Islet precursor cell (in vitro differentiated cells): ENCODE data around the gene POLD1.
"Not testable (repeated sequence)": the region's sequence is repeated elsewhere in the genome, so short reads cannot be mapped to it uniquely, and the experiment has no call there.

Source experiments
- DNase-seq: peaks from one replicate; pipeline ENCODE4 v3.0.0-alpha.2; 2018

Gene POLD1

GRCh38 chr19:50368649-50369570 lies 15.2 kb upstream of the POLD1 start:
- peak; percentile 89 for DNase-seq

DNA sequence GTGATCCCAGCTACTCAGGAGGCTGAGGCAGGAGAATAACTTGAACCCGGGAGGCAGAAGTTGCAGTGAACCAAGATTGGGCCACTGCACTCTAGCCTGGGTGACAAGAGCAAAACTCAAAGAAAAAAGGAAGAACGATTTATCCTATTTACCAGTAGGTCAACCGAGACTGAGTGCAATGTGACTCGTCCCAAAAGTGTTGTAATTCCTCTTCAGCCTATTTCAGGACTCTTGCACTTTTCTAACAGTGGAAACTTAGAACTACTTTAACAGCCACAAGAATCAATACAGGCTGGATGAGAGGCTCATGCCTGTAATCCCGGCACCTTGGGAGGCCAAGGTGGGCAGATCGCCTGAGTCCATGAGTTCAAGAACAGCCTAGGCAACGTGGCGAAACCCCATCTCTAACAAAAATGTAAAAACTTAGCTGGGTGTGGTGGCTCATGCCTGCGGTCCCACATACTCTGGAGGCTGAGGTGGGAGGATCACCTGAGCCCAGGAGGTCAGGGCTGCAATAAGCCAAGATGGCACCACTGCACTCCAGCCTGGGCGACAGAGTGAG lies 12.2 kb upstream of the POLD1 start:
- no peak for DNase-seq

DNA sequence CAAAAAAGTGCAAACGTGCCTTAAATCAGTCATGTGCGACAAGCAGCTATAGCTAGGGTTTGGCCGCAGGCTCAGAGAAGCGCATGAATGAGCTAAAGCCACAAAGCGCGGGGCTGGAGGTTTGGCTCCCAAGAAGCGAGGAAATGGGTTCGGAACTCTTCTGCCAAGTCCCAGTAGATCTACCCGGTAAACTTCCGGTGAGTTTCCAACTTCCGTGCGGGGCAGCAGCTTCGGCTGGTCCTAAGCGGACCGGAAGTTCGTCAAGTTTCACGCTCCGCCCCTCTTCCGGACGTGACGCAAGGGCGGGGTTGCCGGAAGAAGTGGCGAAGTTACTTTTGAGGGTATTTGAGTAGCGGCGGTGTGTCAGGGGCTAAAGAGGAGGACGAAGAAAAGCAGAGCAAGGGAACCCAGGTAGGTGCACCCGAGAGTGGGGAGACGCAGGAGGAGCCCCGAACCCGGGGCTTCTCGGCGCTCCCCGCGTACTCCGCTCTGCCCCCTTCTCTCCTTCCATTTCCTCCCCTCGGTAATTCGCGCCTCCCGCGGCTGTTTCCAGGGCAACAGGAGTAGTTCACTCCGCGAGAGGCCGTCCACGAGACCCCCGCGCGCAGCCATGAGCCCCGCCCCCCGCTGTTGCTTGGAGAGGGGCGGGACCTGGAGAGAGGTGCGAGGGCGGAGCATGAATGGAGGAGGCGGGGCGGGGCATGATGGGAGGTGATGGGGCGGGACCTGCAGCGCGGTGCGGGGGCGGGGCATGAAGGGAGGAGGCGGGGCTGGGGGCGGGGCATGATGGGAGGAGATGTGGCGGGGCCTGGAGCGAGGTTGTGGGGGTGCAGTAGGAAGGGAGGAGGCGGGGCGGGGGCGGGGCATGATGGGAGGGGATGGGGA lies 7.7 kb upstream of the POLD1 start, which contains the start of gene NR1H2:
Gene NR1H2 (plus strand): TSS at position 292 of the 885 bp plus-strand sequence. CDS start 1,149 bp downstream, outside the sequence.
- peak; percentile 97 for DNase-seq

DNA sequence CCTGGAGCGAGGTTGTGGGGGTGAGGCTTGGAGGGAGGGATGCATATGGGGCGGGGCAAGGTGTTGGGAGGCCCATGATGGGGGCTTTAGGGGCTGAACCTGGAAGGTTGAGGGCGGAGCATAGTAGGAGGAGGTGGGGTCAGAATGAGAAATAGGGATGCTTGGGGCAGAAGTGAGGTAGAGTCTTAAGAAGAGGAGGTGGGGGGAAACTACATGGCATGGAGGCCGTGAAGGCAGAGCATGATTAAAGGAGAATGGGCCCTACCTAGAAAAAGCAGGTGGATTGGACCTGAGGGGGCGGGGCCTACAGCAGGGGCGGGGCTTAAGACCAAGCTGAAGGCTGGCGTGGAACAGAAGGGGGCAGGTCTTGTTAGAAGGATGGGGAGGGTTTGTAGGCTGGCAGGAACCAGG lies 7.1 kb upstream of the POLD1 start:
- DNase-seq: peak; percentile 66

GRCh38 chr19:50377517-50377916 lies 6.6 kb upstream of the POLD1 start:
- no peak for DNase-seq

DNA sequence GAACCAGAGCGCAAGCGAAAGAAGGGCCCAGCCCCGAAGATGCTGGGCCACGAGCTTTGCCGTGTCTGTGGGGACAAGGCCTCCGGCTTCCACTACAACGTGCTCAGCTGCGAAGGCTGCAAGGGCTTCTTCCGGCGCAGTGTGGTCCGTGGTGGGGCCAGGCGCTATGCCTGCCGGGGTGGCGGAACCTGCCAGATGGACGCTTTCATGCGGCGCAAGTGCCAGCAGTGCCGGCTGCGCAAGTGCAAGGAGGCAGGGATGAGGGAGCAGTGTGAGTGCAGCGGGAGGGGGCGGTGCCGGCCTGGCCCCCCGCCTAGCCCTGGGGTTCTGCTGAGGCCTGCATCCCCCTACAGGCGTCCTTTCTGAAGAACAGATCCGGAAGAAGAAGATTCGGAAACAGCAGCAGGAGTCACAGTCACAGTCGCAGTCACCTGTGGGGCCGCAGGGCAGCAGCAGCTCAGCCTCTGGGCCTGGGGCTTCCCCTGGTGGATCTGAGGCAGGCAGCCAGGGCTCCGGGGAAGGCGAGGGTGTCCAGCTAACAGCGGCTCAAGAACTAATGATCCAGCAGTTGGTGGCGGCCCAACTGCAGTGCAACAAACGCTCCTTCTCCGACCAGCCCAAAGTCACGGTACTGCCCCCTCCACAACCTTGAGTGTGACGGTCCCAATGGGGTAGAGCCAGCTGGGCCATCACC lies 5.8 kb upstream of the POLD1 start:
- DNase-seq: no peak

- DNase-seq: no peak
Observed at GRCh38 chr19:50378863-50379236, 5.3 kb upstream of the POLD1 start.

- DNase-seq: no peak
Observed at GRCh38 chr19:50379602-50380001, 4.5 kb upstream of the POLD1 start.

- DNase-seq: no peak
Observed at GRCh38 chr19:50380137-50380536, 4.0 kb upstream of the POLD1 start.

- no peak for DNase-seq
Observed at GRCh38 chr19:50380751-50381151, 3.4 kb upstream of the POLD1 start.

GRCh38 chr19:50381881-50382729 lies 2.0 kb upstream of the POLD1 start:
- no peak for DNase-seq

DNA sequence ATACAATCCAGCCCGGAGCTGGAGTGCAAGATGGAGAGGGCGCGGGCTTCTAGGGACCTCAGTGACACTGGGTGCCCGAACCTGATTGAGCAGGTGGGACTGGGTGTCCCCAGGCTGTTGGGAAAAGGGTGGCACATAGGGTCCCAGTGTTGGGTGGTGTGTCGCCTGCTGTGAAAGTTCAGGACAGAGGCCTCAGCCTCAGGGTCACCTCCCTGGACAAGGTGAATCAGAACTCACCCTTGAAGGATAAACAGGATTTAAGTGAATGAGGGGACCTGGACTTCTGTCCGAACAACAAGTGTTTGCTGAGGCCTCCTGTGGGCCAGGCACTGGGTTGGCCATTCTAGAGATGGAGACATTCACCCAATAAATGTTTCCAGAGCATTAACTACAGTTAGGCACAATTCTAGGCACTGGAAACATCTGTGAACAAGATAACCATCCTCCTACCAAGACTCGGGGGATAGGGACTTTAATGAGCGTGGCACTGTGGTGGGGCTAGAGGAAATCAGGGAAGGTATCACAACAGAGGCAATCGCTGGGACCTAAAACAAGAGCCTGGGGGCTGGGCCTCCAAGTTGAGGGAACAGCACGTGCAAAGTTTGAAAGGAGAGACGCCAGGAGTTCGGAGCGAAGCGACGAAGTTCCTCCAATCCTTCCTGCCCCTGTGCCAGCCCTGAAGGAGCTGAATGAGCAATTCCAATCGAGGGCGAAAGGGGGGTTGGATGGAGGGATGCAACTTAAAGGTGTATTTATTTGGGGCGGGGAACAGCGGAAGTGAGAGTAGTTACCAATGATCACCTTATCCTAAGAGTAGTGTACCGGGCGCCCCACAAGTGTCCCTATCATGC lies 921 bp upstream of the POLD1 start:
- DNase-seq: no peak

- no peak for DNase-seq
Observed at GRCh38 chr19:50384685-50385535, 763 bp downstream of the POLD1 start.

DNA sequence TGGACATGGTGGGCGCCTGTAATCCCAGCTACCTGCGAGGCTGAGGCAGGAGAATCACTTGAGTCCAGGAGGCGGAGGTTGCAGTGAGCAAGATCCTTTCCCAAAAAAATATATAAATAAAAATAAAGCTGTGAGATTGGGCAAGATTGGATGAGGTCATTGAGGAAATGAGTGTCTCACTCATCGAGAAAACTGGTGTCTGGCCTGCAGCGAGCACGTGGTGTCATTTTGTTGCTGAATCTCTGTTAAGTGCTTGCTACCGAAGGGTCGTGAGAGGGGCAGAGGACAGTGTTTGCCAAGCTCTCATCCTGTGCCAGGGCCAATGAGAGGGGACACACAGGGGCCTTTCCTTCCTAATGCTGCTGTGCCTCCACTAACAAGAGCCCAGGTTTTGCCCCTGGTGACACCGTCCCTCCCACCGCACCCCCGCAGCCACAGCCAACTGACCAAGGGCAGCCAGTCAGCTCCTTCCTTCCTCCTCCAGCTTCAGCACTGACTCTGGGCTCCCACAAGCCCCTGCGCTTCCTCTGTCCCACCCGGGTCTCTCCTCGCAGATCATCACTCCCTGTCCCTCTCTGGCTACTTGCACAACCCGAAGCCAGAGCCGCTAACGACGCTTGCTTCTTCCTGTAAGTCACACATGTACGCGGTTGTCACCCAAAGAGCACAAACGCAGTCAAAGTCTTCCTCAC lies 3.2 kb downstream of the POLD1 start:
- DNase-seq: no peak

- no peak for DNase-seq
Observed at GRCh38 chr19:50387868-50388245, 3.7 kb downstream of the POLD1 start.

DNA sequence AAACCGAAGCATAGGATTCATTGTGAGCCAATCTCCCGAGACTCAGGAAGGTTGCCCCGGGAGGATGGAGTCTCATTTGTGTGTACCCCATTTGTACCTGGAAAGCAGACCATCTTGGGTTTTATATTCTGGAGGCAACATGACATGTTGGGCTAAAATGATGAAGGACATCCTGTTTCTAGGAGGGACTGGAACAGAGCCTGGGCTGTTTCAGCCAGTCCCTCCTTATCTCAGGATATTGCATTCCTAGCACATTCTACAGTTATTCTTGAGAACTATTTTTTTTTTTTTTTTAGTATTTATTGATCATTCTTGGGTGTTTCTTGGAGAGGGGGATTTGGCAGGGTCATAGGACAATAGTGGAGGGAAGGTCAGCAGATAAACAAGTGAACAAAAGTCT lies 6.1 kb downstream of the POLD1 start:
- DNase-seq: not testable (repeated sequence)

DNA sequence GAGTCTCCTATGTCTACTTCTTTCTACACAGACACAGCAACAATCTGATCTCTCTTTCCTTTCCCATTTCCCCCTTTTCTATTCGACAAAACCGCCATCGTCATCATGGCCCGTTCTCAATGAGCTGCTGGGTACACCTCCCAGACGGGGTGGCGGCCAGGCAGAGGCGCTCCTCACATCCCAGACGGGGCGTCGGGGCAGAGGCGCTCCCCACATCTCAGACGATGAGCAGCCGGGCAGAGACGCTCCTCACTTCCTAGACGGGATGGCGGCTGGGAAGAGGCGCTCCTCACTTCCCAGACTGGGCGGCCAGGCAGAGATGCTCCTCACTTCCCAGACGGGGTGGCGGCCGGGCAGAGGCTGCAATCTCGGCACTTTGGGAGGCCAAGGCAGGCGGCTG lies 6.8 kb downstream of the POLD1 start:
- not testable (repeated sequence) for DNase-seq

- no peak for DNase-seq
Observed at GRCh38 chr19:50392759-50393158, 8.6 kb downstream of the POLD1 start.

GRCh38 chr19:50393589-50393988 lies 9.4 kb downstream of the POLD1 start:
- DNase-seq: no peak
